IMR-90 (cell line): Measurements from ENCODE around the gene MEX3A. TPM values are rescaled to one million over a fixed set of nuclear protein-coding genes. Genes with fewer than 3 reads are reported as not detected.

Experiments used
- ATAC-seq: fragments of 200-7000 bp; cut with Tn5 transposase; 2 replicates; pipeline ENCODE4 v1.9.1; 2020; ENCODE audit warnings: low read depth, mild to moderate bottlenecking, moderate library complexity
- BruUV-seq: library from RNA; stranded (reverse); fragments of 400-500 nt; replicated peaks from 2 replicates; lab custom pipeline; 2021; lab: Mats Ljungman, UMichigan
- CTCF ChIA-PET: fragments of 300-600 bp; formaldehyde crosslinking; extraction: SDS; loops from one replicate; lab custom pipeline; 2021; ENCODE audit warnings: antibody characterized with exemption; lab: Yijun Ruan, JAX
- POLR2A ChIA-PET: fragments of 300-600 bp; sonication (Branson Sonifier 250); formaldehyde crosslinking; loops from one replicate; lab custom pipeline; 2022; ENCODE audit warnings: antibody characterized with exemption; ENCODE audit not compliant: unreplicated experiment; lab: Charles Lee
- DNase-seq: peaks from one replicate; pipeline ENCODE4 v3.0.0; 2013
- H2AFZ ChIP-seq: replicated peaks from 2 replicates; pipeline ENCODE3; 2013; ENCODE audit warnings: low read length, mild to moderate bottlenecking; ENCODE audit not compliant: poor library complexity
- H2AK5ac ChIP-seq: 2 replicates; pipeline ENCODE4 v1.6.1; 2013; ENCODE audit warnings: low read depth, low read length, inconsistent platforms
- H2AK9ac ChIP-seq: replicated peaks from 2 replicates; pipeline ENCODE3; 2013; ENCODE audit warnings: mild to moderate bottlenecking, low read depth, low read length, moderate library complexity; ENCODE audit not compliant: poor library complexity
- H2BK120ac ChIP-seq: 2 replicates; pipeline ENCODE4 v1.6.1; 2013; ENCODE audit warnings: low read depth, low read length, inconsistent platforms
- H2BK15ac ChIP-seq: 3 replicates; pipeline ENCODE4 v1.6.1; 2013; ENCODE audit warnings: low read depth, low read length, inconsistent platforms
- H2BK20ac ChIP-seq: 2 replicates; pipeline ENCODE4 v1.6.1; 2013; ENCODE audit warnings: low read depth, mild to moderate bottlenecking, inconsistent platforms, low read length, moderate library complexity
- H2BK5ac ChIP-seq: 2 replicates; pipeline ENCODE4 v1.6.1; 2013; ENCODE audit warnings: mild to moderate bottlenecking, low read depth, low read length, inconsistent platforms; ENCODE audit not compliant: poor library complexity, severe bottlenecking
- H3K14ac ChIP-seq: replicated peaks from 2 replicates; pipeline ENCODE4 v1.6.1; 2013; ENCODE audit warnings: low read depth, low read length, inconsistent platforms
- H3K18ac ChIP-seq: 2 replicates; pipeline ENCODE4 v1.6.1; 2013; ENCODE audit warnings: low read depth, low read length, control low read depth
- H3K23ac ChIP-seq: 2 replicates; pipeline ENCODE4 v1.6.1; 2013; ENCODE audit warnings: low read depth, low read length, inconsistent platforms
- H3K27ac ChIP-seq: 2 replicates; pipeline ENCODE4 v1.5.1; 2013; ENCODE audit warnings: mild to moderate bottlenecking, control low read depth, low read length; ENCODE audit not compliant: insufficient read depth
- H3K27me3 ChIP-seq: 2 replicates; pipeline ENCODE4 v1.6.1; 2013; ENCODE audit warnings: low read length; ENCODE audit not compliant: control insufficient read depth, insufficient read depth
- H3K36me3 ChIP-seq: 2 replicates; pipeline ENCODE4 v1.6.1; 2013; ENCODE audit warnings: low read length, mixed read lengths; ENCODE audit not compliant: control insufficient read depth, insufficient read depth
- H3K4ac ChIP-seq: 2 replicates; pipeline ENCODE4 v1.6.1; 2013; ENCODE audit warnings: low read depth, low read length, inconsistent platforms
- H3K4me1 ChIP-seq: 2 replicates; pipeline ENCODE4 v1.6.1; 2013; ENCODE audit warnings: low read length, mixed read lengths; ENCODE audit not compliant: control insufficient read depth, insufficient read depth
- H3K4me2 ChIP-seq: 2 replicates; pipeline ENCODE4 v1.6.1; 2013; ENCODE audit warnings: low read depth, mild to moderate bottlenecking, control low read depth, low read length, moderate library complexity
- H3K4me3 ChIP-seq: 2 replicates; pipeline ENCODE4 v1.5.1; 2013; ENCODE audit warnings: low read depth, mild to moderate bottlenecking, control low read depth, low read length, moderate library complexity; ENCODE audit not compliant: insufficient read depth
- H3K56ac ChIP-seq: 2 replicates; pipeline ENCODE4 v1.6.1; 2013; ENCODE audit warnings: low read length, inconsistent platforms; ENCODE audit not compliant: insufficient read depth; ENCODE audit errors: extremely low read depth
- H3K79me1 ChIP-seq, 2 experiments: 2 replicates each; pipeline ENCODE4 v1.6.1; 2013; ENCODE audit warnings: low read length in 2 of 2, inconsistent platforms in 1 of 2, low read depth in 1 of 2
- H3K9ac ChIP-seq: 2 replicates; pipeline ENCODE4 v1.6.1; 2013; ENCODE audit warnings: low read depth, low read length, control low read depth
- H3K9me1 ChIP-seq: 2 replicates; pipeline ENCODE4 v1.6.1; 2013; ENCODE audit warnings: low read length, inconsistent platforms; ENCODE audit not compliant: insufficient read depth
- H3K9me3 ChIP-seq: 2 replicates; pipeline ENCODE4 v1.6.1; 2013; ENCODE audit warnings: low read length; ENCODE audit not compliant: control insufficient read depth, insufficient read depth
- H4K20me1 ChIP-seq: 2 replicates; pipeline ENCODE4 v1.6.1; 2013; ENCODE audit warnings: low read length, inconsistent platforms; ENCODE audit not compliant: insufficient read depth
- H4K5ac ChIP-seq: 2 replicates; pipeline ENCODE4 v1.6.1; 2013; ENCODE audit warnings: mild to moderate bottlenecking, low read depth, low read length, control low read depth
- H4K8ac ChIP-seq, 2 experiments: 2 replicates each; pipeline ENCODE4 v1.6.1; 2013; ENCODE audit warnings: low read depth in 2 of 2, low read length in 2 of 2, control low read depth in 1 of 2, inconsistent platforms in 1 of 2
- H4K91ac ChIP-seq: 2 replicates; pipeline ENCODE4 v1.6.1; 2013; ENCODE audit warnings: low read depth, low read length, inconsistent platforms; ENCODE audit not compliant: insufficient read depth
- CEBPB ChIP-seq: IDR thresholded peaks from 2 replicates; pipeline ENCODE4 v1.6.1; 2012; ENCODE audit warnings: low read depth, low read length, improper control_type of control experiment
- CHD1 ChIP-seq: IDR thresholded peaks from 2 replicates; pipeline ENCODE4 v1.6.1; 2012; ENCODE audit warnings: low read depth, low read length, improper control_type of control experiment
- MAZ ChIP-seq: IDR thresholded peaks from 2 replicates; pipeline ENCODE4 v1.6.1; 2012; ENCODE audit warnings: low read depth, mild to moderate bottlenecking, low read length, improper control_type of control experiment, moderate library complexity, borderline replicate concordance
- MXI1 ChIP-seq: IDR thresholded peaks from 2 replicates; pipeline ENCODE4 v1.6.1; 2012; ENCODE audit warnings: low read depth, mild to moderate bottlenecking, low read length, moderate library complexity, borderline replicate concordance
- RAD21 ChIP-seq: IDR thresholded peaks from 2 replicates; pipeline ENCODE4 v1.6.1; 2012; ENCODE audit warnings: low read length, improper control_type of control experiment
- WGBS, 2 experiments: methylation state at CpG; one replicate each; pipeline versions ENCODE4 v1.1.5 to v1.1.7; 2013; ENCODE audit warnings: missing lambda C conversion rate in 2 of 2; ENCODE audit not compliant: insufficient read length in 1 of 2; ENCODE audit errors: extremely low coverage in 2 of 2; 5-methylcytosine and 5-hydroxymethylcytosine counted together
- dilution Hi-C: fragments of 300-500 bp; cut with HindIII; formaldehyde crosslinking; loops from one replicate; pipeline ENCODE4 v1.14.3; 2018; ENCODE audit warnings: low sequenced_read_pairs; ENCODE audit not compliant: unreplicated experiment
- in situ Hi-C: fragments of 300-500 bp; cut with MboI; formaldehyde crosslinking; loops from 3 replicates; pipeline ENCODE4 v1.14.3; 2019; ENCODE audit warnings: low sequenced_read_pairs, inconsistent platforms, mixed read lengths
- intact Hi-C: fragments of 100-400 bp; cut with micrococcal nuclease; formaldehyde crosslinking; loops from 2 replicates; pipeline ENCODE4 v1.10.0; 2022
- polyA plus RNA-seq, 3 experiments: library from polyadenylated mRNA; depleted of rRNA; stranded (reverse); fragments of >200 nt; gene quantifications; 2 replicates each; pipeline ENCODE4 v1.2.3, GENCODE V29; 2012; ENCODE audit warnings: low replicate concordance in 1 of 3
- total RNA-seq: library from RNA; depleted of rRNA; stranded (reverse); fragments of >200 nt; gene quantifications from 2 replicates; pipeline ENCODE4 v1.2.3, GENCODE V29; 2012

Gene MEX3A
- total and polyA plus RNA-seq, 2 of the 4 experiments (the other 2 are of a cell fraction), result 2.3 to 9.0 TPM

- TF ChIP-seq RAD21, result no peak
- no peak for TF ChIP-seq CEBPB
These were observed 5.4 kb downstream of the MEX3A start (continued) for GRCh38 chr1:156076609-156077429.

GRCh38 chr1:156075775-156076204 is 6.5 kb downstream of the MEX3A start:
- no peak overlapping the region for H3K18ac ChIP-seq
- H2AK9ac ChIP-seq, result peak overlapping the region; percentile 19
- peak overlapping the region; percentile 73; the same call in 1 of the 2 replicates for H3K23ac ChIP-seq
- WGBS, 2 experiments, result no CpG with 5 or more reads among the region's 4 CpGs
- H4K20me1 ChIP-seq, result peaks cover 45% of the 10 kb centered on the region
- CTCF ChIA-PET, result interaction anchor here (1.6 kb wide), 1 partner anchor 9 kb away, joined by 5 read pairs; no protein-coding TSS in a partner anchor
- peak overlapping the region in 1 of 2 experiments; percentile 29; a peak in 2 of 4 replicates for H4K8ac ChIP-seq
- H3K27ac ChIP-seq, result no peak overlapping the region
- dilution Hi-C loops, result no loop called here
- H3K4ac ChIP-seq, result no peak overlapping the region
- no peak overlapping the region for H3K14ac ChIP-seq
- H3K4me2 ChIP-seq, result no peak overlapping the region
- no peak overlapping the region for H3K56ac ChIP-seq
- ATAC-seq (no peak), DNase-seq (no peak)
- in situ Hi-C loops, result no loop called here
- H3K36me3 ChIP-seq, result peaks cover 37% of the 10 kb centered on the region
- no peak overlapping the region for H2BK5ac ChIP-seq
- H4K91ac ChIP-seq, result no peak overlapping the region
- no TSS peak for BruUV-seq
- intact Hi-C loops, result no loop called here
- TF ChIP-seq MXI1 (no peak), CEBPB (no peak), CHD1 (no peak), MAZ (no peak)
- no peak overlapping the region for H2BK20ac ChIP-seq
- peaks cover 17% of the 10 kb centered on the region for H3K9me1 ChIP-seq
- H2BK120ac ChIP-seq, result no peak overlapping the region
- no peak overlapping the region; the same call in 1 of the 2 replicates for H3K9ac ChIP-seq
- H3K4me3 ChIP-seq, result no peak overlapping the region
- no peak overlapping the region for H2BK15ac ChIP-seq
- no peak overlapping the region for H4K5ac ChIP-seq
- no peak overlapping the region for H2AK5ac ChIP-seq
- H3K27me3 ChIP-seq, result no peaks in the 10 kb centered on the region
- H2AFZ ChIP-seq, result no peak overlapping the region
- H3K79me1 ChIP-seq, result peaks cover 32 to 71% of the 10 kb centered on the region in 2 experiments
- POLR2A ChIA-PET, result no interaction called here
- H3K4me1 ChIP-seq, result peaks cover 26% of the 10 kb centered on the region
- H3K9me3 ChIP-seq, result no peaks in the 10 kb centered on the region
